HEK293 (cell line): ENCODE measurements around the gene CD180.

ENCODE experiments used
- CTCF ChIA-PET: fragments of 350-600 bp; formaldehyde crosslinking; extraction: SDS; loops from one replicate; lab custom pipeline; 2021; ENCODE audit warnings: antibody characterized with exemption; lab: Yijun Ruan, JAX
- POLR2A ChIA-PET: fragments of 300-600 bp; formaldehyde crosslinking; extraction: SDS; loops from one replicate; lab custom pipeline; 2020; ENCODE audit warnings: antibody characterized with exemption, inconsistent platforms; lab: Yijun Ruan, JAX
- H3K27ac ChIP-seq: fragments of 200-500 bp; sonication (Bioruptor generic); 2 replicates; pipeline ENCODE4 v1.5.1; 2014; ENCODE audit warnings: low read depth, low read length, control low read depth, inconsistent platforms; ENCODE audit errors: extremely low read depth
- H3K36me3 ChIP-seq, 2 experiments: fragments of 200-500 bp in 1 of 2; sonication (Bioruptor generic) in 1 of 2; 1 replicate in 1 of 2; 2 replicates in 1 of 2; pipeline ENCODE4 v1.5.1; 2014 to 2017; ENCODE audit warnings: inconsistent platforms in 2 of 2, low read length in 2 of 2; ENCODE audit not compliant: control insufficient read depth in 2 of 2, insufficient read depth in 1 of 2
- H3K4me1 ChIP-seq: fragments of 200-500 bp; sonication (Bioruptor generic); 2 replicates; pipeline ENCODE4 v1.5.1; 2014; ENCODE audit warnings: mild to moderate bottlenecking, low read length, inconsistent platforms; ENCODE audit not compliant: control insufficient read depth, insufficient read depth
- H3K4me3 ChIP-seq: 2 replicates; pipeline ENCODE4 v1.5.1; 2011; ENCODE audit warnings: low read depth, mild to moderate bottlenecking, control low read depth, low read length, moderate library complexity
- H3K9me3 ChIP-seq: fragments of 200-500 bp; sonication (Bioruptor generic); 2 replicates; pipeline ENCODE4 v1.5.1; 2014; ENCODE audit warnings: low read depth, low read length, inconsistent platforms; ENCODE audit not compliant: control insufficient read depth, insufficient read depth
- AEBP2 ChIP-seq: fragments of 450-650 bp; formaldehyde crosslinking; IDR thresholded peaks from 2 replicates; pipeline ENCODE4 v1.5.1; 2016; ENCODE audit warnings: missing biosample characterization, missing genetic modification characterization, borderline replicate concordance
- ATF2 ChIP-seq: fragments of 450-650 bp; formaldehyde crosslinking; IDR thresholded peaks from 2 replicates; pipeline ENCODE4 v1.5.1; 2016; ENCODE audit warnings: missing biosample characterization, missing genetic modification characterization, low read depth
- REPIN1 ChIP-seq: fragments of 450-650 bp; formaldehyde crosslinking; IDR thresholded peaks from 2 replicates; pipeline ENCODE4 v1.5.1; 2017; ENCODE audit warnings: missing biosample characterization, missing genetic modification characterization, low read depth
- SP2 ChIP-seq: fragments of 450-650 bp; formaldehyde crosslinking; IDR thresholded peaks from 2 replicates; pipeline ENCODE4 v1.5.1; 2016; ENCODE audit warnings: missing biosample characterization, missing genetic modification characterization
- TCF7L2 ChIP-seq: IDR thresholded peaks from 2 replicates; pipeline ENCODE4 v1.6.1; 2011; ENCODE audit warnings: low read depth, mild to moderate bottlenecking, inconsistent platforms, low read length, moderate library complexity, borderline replicate concordance
- TSHZ1 ChIP-seq: fragments of 450-650 bp; formaldehyde crosslinking; IDR thresholded peaks from 2 replicates; pipeline ENCODE4 v1.5.1; 2016; ENCODE audit warnings: missing biosample characterization, missing genetic modification characterization, borderline replicate concordance
- ZBTB1 ChIP-seq: fragments of 450-650 bp; formaldehyde crosslinking; IDR thresholded peaks from 2 replicates; pipeline ENCODE4 v1.5.1; 2016; ENCODE audit warnings: missing biosample characterization, missing genetic modification characterization
- ZBTB8A ChIP-seq: fragments of 450-650 bp; formaldehyde crosslinking; IDR thresholded peaks from 2 replicates; pipeline ENCODE4 v1.5.1; 2016; ENCODE audit warnings: missing biosample characterization, missing genetic modification characterization
- ZFP41 ChIP-seq: fragments of 450-650 bp; formaldehyde crosslinking; IDR thresholded peaks from 2 replicates; pipeline ENCODE4 v1.5.1; 2016; ENCODE audit warnings: missing biosample characterization, missing genetic modification characterization, borderline replicate concordance
- ZNF157 ChIP-seq: fragments of 450-650 bp; formaldehyde crosslinking; IDR thresholded peaks from 2 replicates; pipeline ENCODE4 v1.5.1; 2016; ENCODE audit warnings: missing biosample characterization, missing genetic modification characterization
- ZNF211 ChIP-seq: fragments of 450-650 bp; formaldehyde crosslinking; IDR thresholded peaks from 2 replicates; pipeline ENCODE4 v1.5.1; 2016; ENCODE audit warnings: low read depth, missing biosample characterization, missing genetic modification characterization
- ZNF354C ChIP-seq: fragments of 450-650 bp; formaldehyde crosslinking; IDR thresholded peaks from 2 replicates; pipeline ENCODE4 v1.5.1; 2016; ENCODE audit warnings: missing biosample characterization, missing genetic modification characterization, low read depth, borderline replicate concordance
- ZNF37A ChIP-seq: fragments of 450-650 bp; IDR thresholded peaks from 2 replicates; pipeline ENCODE4 v1.5.1; 2018; ENCODE audit warnings: missing biosample characterization, missing genetic modification characterization
- ZNF433 ChIP-seq: fragments of 450-650 bp; formaldehyde crosslinking; IDR thresholded peaks from 2 replicates; pipeline ENCODE4 v1.5.1; 2016; ENCODE audit warnings: missing biosample characterization, missing genetic modification characterization, low read depth
- ZNF449 ChIP-seq: fragments of 450-650 bp; formaldehyde crosslinking; IDR thresholded peaks from 2 replicates; pipeline ENCODE4 v1.5.1; 2017; ENCODE audit warnings: missing biosample characterization, mild to moderate bottlenecking, missing genetic modification characterization, moderate library complexity
- ZNF473 ChIP-seq: fragments of 450-650 bp; formaldehyde crosslinking; IDR thresholded peaks from 2 replicates; pipeline ENCODE4 v1.5.1; 2017; ENCODE audit warnings: missing biosample characterization, missing genetic modification characterization
- ZNF549 ChIP-seq: fragments of 450-650 bp; IDR thresholded peaks from 2 replicates; pipeline ENCODE4 v1.5.1; 2018; ENCODE audit warnings: missing biosample characterization, missing genetic modification characterization, mild to moderate bottlenecking, inconsistent platforms, moderate library complexity
- ZNF561 ChIP-seq: fragments of 450-650 bp; IDR thresholded peaks from 2 replicates; pipeline ENCODE4 v1.5.1; 2018; ENCODE audit warnings: missing biosample characterization, missing genetic modification characterization, borderline replicate concordance
- ZNF629 ChIP-seq: fragments of 450-650 bp; formaldehyde crosslinking; IDR thresholded peaks from 2 replicates; pipeline ENCODE4 v1.5.1; 2017; ENCODE audit warnings: missing biosample characterization, missing genetic modification characterization
- TF ChIP-seq, protein P1 (sequence below): fragments of 450-650 bp; formaldehyde crosslinking; IDR thresholded peaks from 2 replicates; pipeline ENCODE4 v1.5.1; 2016; ENCODE audit warnings: missing biosample characterization, missing genetic modification characterization

CD180 gene

DNA sequence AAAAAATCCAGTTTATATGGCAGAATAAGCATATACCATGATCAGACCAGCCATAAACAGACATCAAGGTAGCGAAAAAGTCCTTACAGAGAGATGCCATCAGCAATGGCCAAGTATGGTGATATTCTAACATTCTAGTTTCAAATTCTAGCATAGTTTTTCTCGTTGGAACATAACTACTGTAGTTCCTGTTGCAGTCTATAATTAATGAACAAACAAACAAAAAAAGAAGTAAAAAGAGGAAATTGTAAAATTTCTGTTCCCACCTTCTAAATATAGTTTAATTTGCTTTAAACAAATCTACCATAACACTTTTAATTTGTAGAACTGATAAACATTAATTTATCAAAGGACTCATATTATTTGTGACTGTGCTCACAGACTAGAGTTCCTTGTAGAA is 9.9 kb upstream of the CD180 start:
- ChIA-PET POLR2A (interaction anchor here (0.7 kb wide), 2 partner anchors 11 to 208 kb away, joined by 3 to 4 read pairs; no protein-coding TSS in a partner anchor), CTCF (interaction anchor here (0.7 to 3.6 kb wide), 4 partner anchors 8 to 400 kb away, joined by 4 to 19 read pairs (median 6); no protein-coding TSS in a partner anchor)
- Histone ChIP-seq H3K4me1 (no peaks in the 10 kb centered on the region), H3K27ac (no peak overlapping the region), H3K4me3 (no peak overlapping the region), H3K9me3 (no peaks in the 10 kb centered on the region), H3K36me3 (no peaks in the 10 kb centered on the region)
- TF ChIP-seq ATF2 (tag by site-specific recombination), result no peak
- no peak for TF ChIP-seq ZNF354C (tag by site-specific recombination)
- TF ChIP-seq ZNF473 (tag by site-specific recombination), result no peak
- TF ChIP-seq ZBTB1 (tag by site-specific recombination), result no peak
- no peak for TF ChIP-seq ZNF433 (tag by site-specific recombination)
- TF ChIP-seq ZNF629 (tag by site-specific recombination), result no peak
- no peak for TF ChIP-seq ZNF157 (tag by site-specific recombination)
- TF ChIP-seq, protein P1, sequence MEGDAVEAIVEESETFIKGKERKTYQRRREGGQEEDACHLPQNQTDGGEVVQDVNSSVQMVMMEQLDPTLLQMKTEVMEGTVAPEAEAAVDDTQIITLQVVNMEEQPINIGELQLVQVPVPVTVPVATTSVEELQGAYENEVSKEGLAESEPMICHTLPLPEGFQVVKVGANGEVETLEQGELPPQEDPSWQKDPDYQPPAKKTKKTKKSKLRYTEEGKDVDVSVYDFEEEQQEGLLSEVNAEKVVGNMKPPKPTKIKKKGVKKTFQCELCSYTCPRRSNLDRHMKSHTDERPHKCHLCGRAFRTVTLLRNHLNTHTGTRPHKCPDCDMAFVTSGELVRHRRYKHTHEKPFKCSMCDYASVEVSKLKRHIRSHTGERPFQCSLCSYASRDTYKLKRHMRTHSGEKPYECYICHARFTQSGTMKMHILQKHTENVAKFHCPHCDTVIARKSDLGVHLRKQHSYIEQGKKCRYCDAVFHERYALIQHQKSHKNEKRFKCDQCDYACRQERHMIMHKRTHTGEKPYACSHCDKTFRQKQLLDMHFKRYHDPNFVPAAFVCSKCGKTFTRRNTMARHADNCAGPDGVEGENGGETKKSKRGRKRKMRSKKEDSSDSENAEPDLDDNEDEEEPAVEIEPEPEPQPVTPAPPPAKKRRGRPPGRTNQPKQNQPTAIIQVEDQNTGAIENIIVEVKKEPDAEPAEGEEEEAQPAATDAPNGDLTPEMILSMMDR (tag by site-specific recombination), result no peak
- no peak for TF ChIP-seq ZFP41 (tag by site-specific recombination)
- no peak for TF ChIP-seq AEBP2 (tag by site-specific recombination)
- TF ChIP-seq ZNF561, result no peak
- no peak for TF ChIP-seq TCF7L2
- TF ChIP-seq ZNF549 (tag by site-specific recombination), result no peak
- TF ChIP-seq ZNF449 (tag by site-specific recombination), result no peak
- TF ChIP-seq SP2 (tag by site-specific recombination), result no peak
- TF ChIP-seq ZNF37A (tag by site-specific recombination), result no peak
- TF ChIP-seq ZBTB8A, result no peak
- TF ChIP-seq REPIN1 (tag by site-specific recombination), result no peak
- no peak for TF ChIP-seq ZNF211 (tag by site-specific recombination)
- TF ChIP-seq TSHZ1, result no peak
